Measurements from ENCODE around the gene YWHAH.
A peak's percentile ranks its signal among the peaks of the same experiment; 100 is the strongest.

The YWHAH gene

DNA sequence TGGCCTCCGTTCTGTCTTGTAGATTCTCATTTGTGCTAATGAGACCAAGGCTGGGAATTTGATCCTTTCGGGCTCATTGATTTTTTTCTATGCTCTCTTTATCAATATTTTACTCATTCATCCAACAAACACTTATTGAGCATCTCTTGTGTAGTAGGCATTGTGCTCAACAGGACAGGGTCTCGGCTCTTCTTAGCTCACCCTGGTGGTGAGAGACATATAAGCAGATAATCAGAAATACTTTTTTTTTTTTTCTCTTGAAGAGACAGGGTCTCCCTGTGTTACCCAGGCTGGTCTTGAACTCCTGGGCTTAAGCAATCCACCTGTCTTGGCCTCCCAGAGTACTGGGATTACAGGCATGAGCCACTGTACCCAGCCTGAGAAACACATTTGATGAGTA, 50.7 kb downstream of the YWHAH start:
- H3K4me3 ChIP-seq (ENCODE audit: low read length) = no peak overlapping the region
- DNase-seq (ENCODE audit: low read depth) = no peak
- peak; percentile 30 for TF ChIP-seq CTCF (conservative IDR thresholded peaks at IDR 0.05; ENCODE audit: low read depth, low read length)

- TF ChIP-seq CTCF (conservative IDR thresholded peaks at IDR 0.05; ENCODE audit: low read depth, low read length) = no peak
- no peak for DNase-seq (ENCODE audit: low read depth)
- no peak overlapping the region for H3K4me3 ChIP-seq (ENCODE audit: low read length)
These were observed 51.5 kb downstream of the YWHAH start for GRCh38 chr22:31995807-31996206.

GRCh38 chr22:31998784-31999385, 54.5 kb downstream of the YWHAH start:
- no peak for TF ChIP-seq CTCF (conservative IDR thresholded peaks at IDR 0.05; ENCODE audit: low read depth, low read length)
- no peak overlapping the region for H3K4me3 ChIP-seq (ENCODE audit: low read length)
- no peak for DNase-seq (ENCODE audit: low read depth)

DNA sequence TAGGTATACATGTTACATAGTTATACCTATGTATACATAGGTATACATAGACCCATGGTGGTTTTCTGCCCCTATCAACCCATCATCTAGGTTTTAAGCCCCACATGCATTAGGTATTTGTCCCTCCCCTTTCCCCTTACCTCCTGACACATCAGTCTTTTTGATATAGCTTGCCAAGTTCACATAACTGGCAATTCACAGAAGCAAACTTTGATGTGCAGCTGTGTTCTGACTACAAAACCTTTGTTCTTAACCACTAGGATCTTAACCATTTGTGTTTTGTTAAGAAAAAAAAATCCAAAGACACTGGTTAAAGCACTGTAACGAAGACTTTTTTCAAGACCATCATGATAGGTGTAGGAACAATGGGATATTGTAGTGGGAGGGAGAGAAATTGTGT, 55.8 kb downstream of the YWHAH start:
- no peak for TF ChIP-seq CTCF (conservative IDR thresholded peaks at IDR 0.05; ENCODE audit: low read depth, low read length)
- H3K4me3 ChIP-seq (ENCODE audit: low read length) = no peak overlapping the region
- DNase-seq (ENCODE audit: low read depth) = no peak

- no peak overlapping the region for H3K4me3 ChIP-seq (ENCODE audit: low read length)
- no peak for TF ChIP-seq CTCF (conservative IDR thresholded peaks at IDR 0.05; ENCODE audit: low read depth, low read length)
- no peak for DNase-seq (ENCODE audit: low read depth)
These were observed 61.1 kb downstream of the YWHAH start for GRCh38 chr22:32005453-32005852.
